GM21723 (cell line): ENCODE results near the gene SEMA3F.

Source experiments
- ATAC-seq: cut with Tn5 transposase; IDR thresholded peaks from one replicate; pipeline ENCODE4 v1.9.1; 2021; ENCODE audit warnings: mild to moderate bottlenecking, moderate library complexity; ENCODE audit not compliant: unreplicated experiment

The SEMA3F gene

GRCh38 chr3:50192124-50192523, 37.0 kb downstream of the SEMA3F start:
- ATAC-seq: no peak

GRCh38 chr3:50192689-50193141, 37.6 kb downstream of the SEMA3F start:
- ATAC-seq: no peak

- ATAC-seq: no peak
Measured at GRCh38 chr3:50193286-50193685, 38.2 kb downstream of the SEMA3F start.

GRCh38 chr3:50193746-50194127, 38.6 kb downstream of the SEMA3F start:
- no peak for ATAC-seq

GRCh38 chr3:50194128-50194902, 39.2 kb downstream of the SEMA3F start:
- peak; percentile 72 for ATAC-seq

- ATAC-seq: peak; percentile 36
Measured at GRCh38 chr3:50194903-50195500, 39.9 kb downstream of the SEMA3F start.

GRCh38 chr3:50195501-50196252, 40.6 kb downstream of the SEMA3F start:
- ATAC-seq: no peak

- no peak for ATAC-seq
Measured at GRCh38 chr3:50196253-50196801, 41.2 kb downstream of the SEMA3F start.

GRCh38 chr3:50201573-50202315, 46.6 kb downstream of the SEMA3F start:
- no peak for ATAC-seq

- ATAC-seq: no peak
Measured at GRCh38 chr3:50202353-50203112, 47.4 kb downstream of the SEMA3F start.

GRCh38 chr3:50203113-50203808, 48.1 kb downstream of the SEMA3F start:
- ATAC-seq: no peak

GRCh38 chr3:50203809-50204803, 49.0 kb downstream of the SEMA3F start:
- ATAC-seq: no peak

- no peak for ATAC-seq
Measured at GRCh38 chr3:50204804-50205412, 49.8 kb downstream of the SEMA3F start, which contains the start of gene SLC38A3. Gene SLC38A3 (plus strand): TSS chr3:50205271. CDS start chr3:50214200, 8,929 bp downstream.

GRCh38 chr3:50205413-50206276, 50.5 kb downstream of the SEMA3F start:
- ATAC-seq: no peak

GRCh38 chr3:50207359-50208042, 52.4 kb downstream of the SEMA3F start:
- no peak for ATAC-seq

- ATAC-seq: no peak
Measured at GRCh38 chr3:50208677-50209344, 53.7 kb downstream of the SEMA3F start.
